Large intestine (tissue), 3 donors: ENCODE data around the gene LBX2. TPM values are rescaled to one million over a fixed set of nuclear protein-coding genes. Genes with fewer than 3 reads are reported as not detected.

Experiments
- DNase-seq, 2 donors: peaks; one replicate each; pipeline versions ENCODE4 v3.0.0 to v3.0.0-alpha.2; 2013
- H3K27ac ChIP-seq: one replicate; pipeline ENCODE4 v1.5.1; 2013; ENCODE audit warnings: low read length
- H3K27me3 ChIP-seq: 2 replicates; pipeline ENCODE4 v1.6.1; 2013; ENCODE audit warnings: low read length; ENCODE audit not compliant: control insufficient read depth, insufficient read depth
- H3K36me3 ChIP-seq: 2 replicates; pipeline ENCODE4 v1.6.1; 2013; ENCODE audit warnings: low read length; ENCODE audit not compliant: control insufficient read depth, insufficient read depth
- H3K4me1 ChIP-seq: one replicate; pipeline ENCODE4 v1.6.1; 2013; ENCODE audit warnings: low read length; ENCODE audit not compliant: control insufficient read depth, insufficient read depth
- H3K4me3 ChIP-seq: one replicate; pipeline ENCODE4 v1.5.1; 2013; ENCODE audit warnings: low read length
- H3K9me3 ChIP-seq: one replicate; pipeline ENCODE4 v1.6.1; 2013; ENCODE audit warnings: mild to moderate bottlenecking, low read depth, low read length, moderate library complexity; ENCODE audit not compliant: control insufficient read depth
- WGBS: methylation state at CpG from one replicate; pipeline ENCODE4 v1.1.5; 2013; ENCODE audit warnings: low lambda C conversion rate; ENCODE audit not compliant: insufficient coverage; 5-methylcytosine and 5-hydroxymethylcytosine counted together
- polyA plus RNA-seq: library from polyadenylated mRNA; unstranded; fragments of 120-200 nt; gene quantifications from one replicate; pipeline ENCODE4 v1.2.1, GENCODE V29; 2013

The LBX2 gene
- polyA plus RNA-seq, 1 donor: 47.8 TPM

DNA sequence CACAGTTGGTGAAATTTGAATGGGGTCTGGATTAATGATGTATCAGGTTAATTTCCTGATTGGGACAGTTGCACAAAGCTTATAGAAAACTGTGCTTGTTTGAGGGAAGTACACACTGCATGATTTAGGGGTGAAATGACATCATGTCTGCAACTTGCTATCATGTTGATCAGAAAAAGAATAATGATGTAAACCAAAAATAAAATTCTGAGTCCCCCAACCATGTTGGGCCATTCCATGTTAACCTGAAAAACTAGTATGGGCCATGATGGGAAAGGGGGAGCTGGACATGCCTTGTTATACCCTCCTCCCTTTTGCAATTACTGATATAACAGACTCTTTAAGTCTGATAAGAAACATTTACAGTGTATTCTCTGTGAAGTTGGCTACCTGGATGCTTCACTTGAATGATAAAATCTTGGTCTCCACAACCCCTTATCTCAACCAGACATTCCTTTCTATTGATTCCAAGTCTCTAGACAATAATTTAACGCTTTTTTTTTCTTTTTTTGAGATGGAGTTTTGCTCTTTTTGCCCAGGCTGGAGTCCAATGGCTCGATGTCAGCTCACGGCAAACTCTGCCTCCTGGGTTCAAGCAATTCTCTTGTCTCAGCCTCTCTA, 48.7 kb downstream of the LBX2 start:
- DNase-seq: no peak
- Histone ChIP-seq H3K36me3 (no peaks in the 10 kb centered on the region), H3K27ac (no peak overlapping the region), H3K4me3 (no peak overlapping the region), H3K9me3 (no peaks in the 10 kb centered on the region), H3K27me3 (no peaks in the 10 kb centered on the region), H3K4me1 (peaks cover 16% of the 10 kb centered on the region)
- 100% methylated on average over 1 of the region's 3 CpGs for WGBS

DNA sequence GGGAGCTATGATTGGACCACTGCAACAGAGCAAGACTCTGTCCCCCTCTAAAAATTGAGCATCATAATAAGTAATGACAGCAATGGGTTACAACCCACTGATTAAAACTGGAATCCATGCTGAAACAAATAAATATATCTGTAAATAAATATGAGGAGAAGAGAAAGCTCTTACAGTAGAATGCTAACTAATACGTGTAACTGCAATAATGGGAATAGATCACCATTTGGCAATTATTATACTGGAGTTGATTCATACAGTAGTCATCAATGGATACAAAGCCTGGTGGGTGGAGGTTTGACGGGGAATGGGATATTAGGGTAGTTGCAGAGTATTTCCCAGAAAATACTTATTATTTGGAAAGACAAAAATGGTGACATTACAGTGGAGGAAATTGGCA, 50.6 kb downstream of the LBX2 start:
- no peaks in the 10 kb centered on the region for H3K27me3 ChIP-seq
- no peak overlapping the region for H3K4me3 ChIP-seq
- DNase-seq: no peak
- no peaks in the 10 kb centered on the region for H3K36me3 ChIP-seq
- H3K9me3 ChIP-seq: no peaks in the 10 kb centered on the region
- H3K27ac ChIP-seq: no peak overlapping the region
- H3K4me1 ChIP-seq: peaks cover 17% of the 10 kb centered on the region
- WGBS: 100% methylated on average over 1 of the region's 2 CpGs

Other genes with a start within 250 kb of the LBX2 start
- 1.5 TPM for gene SLC4A5, start 156.2 kb downstream of the LBX2 start, polyA plus RNA-seq
- 90.7 TPM for gene DCTN1, start 119.3 kb downstream of the LBX2 start, polyA plus RNA-seq
- gene C2orf81, start 78.0 kb downstream of the LBX2 start, polyA plus RNA-seq: 2.0 TPM
- 13.4 TPM for gene WDR54, start 77.9 kb downstream of the LBX2 start, polyA plus RNA-seq
- 105 TPM for gene RTKN, start 57.7 kb downstream of the LBX2 start, polyA plus RNA-seq
- gene INO80B, start 44.5 kb downstream of the LBX2 start, polyA plus RNA-seq: 34.7 TPM
- gene WBP1, start 41.2 kb downstream of the LBX2 start, polyA plus RNA-seq: 75.4 TPM
- 65.7 TPM for gene MOGS, start 34.2 kb downstream of the LBX2 start, polyA plus RNA-seq
- 45.3 TPM for gene MRPL53, start 26.9 kb downstream of the LBX2 start, polyA plus RNA-seq
- gene CCDC142, start 16.6 kb downstream of the LBX2 start, polyA plus RNA-seq: 21.3 TPM
- 51.4 TPM for gene TTC31, start 16.5 kb downstream of the LBX2 start, polyA plus RNA-seq
- 25.5 TPM for gene PCGF1, start 8.1 kb upstream of the LBX2 start, polyA plus RNA-seq
- gene TLX2, start 14.8 kb upstream of the LBX2 start, polyA plus RNA-seq: 5.0 TPM
- 12.9 TPM for gene DQX1, start 26.6 kb upstream of the LBX2 start, polyA plus RNA-seq
- 145 TPM for gene AUP1, start 30.1 kb upstream of the LBX2 start, polyA plus RNA-seq
- 28.2 TPM for gene HTRA2, start 30.3 kb upstream of the LBX2 start, polyA plus RNA-seq
- gene LOXL3, start 54.3 kb upstream of the LBX2 start, polyA plus RNA-seq: 3.6 TPM
- gene DOK1, start 55.1 kb upstream of the LBX2 start, polyA plus RNA-seq: 6.4 TPM
- 0.12 TPM for gene M1AP, start 148.7 kb upstream of the LBX2 start, polyA plus RNA-seq
- 2.9 TPM for gene SEMA4F, start 154.6 kb upstream of the LBX2 start, polyA plus RNA-seq